Stimulated activated effector memory CD8-positive, alpha-beta T cell treated with anti-CD3 and anti-CD28 coated beads, Interleukin-12 subunit alpha, Interleukin-12 subunit beta, amount 100 ng/mL, for 72 hours (primary cell): ENCODE data around the gene LIME1.

Experiments used
- ATAC-seq: fragments of 150-1000 bp; cut with Tn5 transposase; 2 replicates; pipeline ENCODE4 v1.10.0; 2021
- DNase-seq, 2 donors: peaks; one replicate each; pipeline ENCODE4 v3.0.0; 2021 to 2022; ENCODE audit warnings: low spot score in 2 of 2
- H3K27ac Mint-ChIP-seq: one replicate; pipeline ENCODE4 v1.8.0; 2022; ENCODE audit warnings: mild to moderate bottlenecking, mixed read lengths
- H3K36me3 Mint-ChIP-seq: one replicate; pipeline ENCODE4 v1.8.0; 2022; ENCODE audit warnings: mild to moderate bottlenecking, mixed read lengths
- H3K4me1 Mint-ChIP-seq: one replicate; pipeline ENCODE4 v1.8.0; 2022; ENCODE audit warnings: mixed read lengths
- H3K4me3 Mint-ChIP-seq: one replicate; pipeline ENCODE4 v1.8.0; 2022; ENCODE audit warnings: mild to moderate bottlenecking, mixed read lengths
- H3K9me3 Mint-ChIP-seq: one replicate; pipeline ENCODE4 v1.8.0; 2022; ENCODE audit warnings: mixed read lengths

Gene LIME1, protein sequence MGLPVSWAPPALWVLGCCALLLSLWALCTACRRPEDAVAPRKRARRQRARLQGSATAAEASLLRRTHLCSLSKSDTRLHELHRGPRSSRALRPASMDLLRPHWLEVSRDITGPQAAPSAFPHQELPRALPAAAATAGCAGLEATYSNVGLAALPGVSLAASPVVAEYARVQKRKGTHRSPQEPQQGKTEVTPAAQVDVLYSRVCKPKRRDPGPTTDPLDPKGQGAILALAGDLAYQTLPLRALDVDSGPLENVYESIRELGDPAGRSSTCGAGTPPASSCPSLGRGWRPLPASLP

GRCh38 chr20:63735859-63736718, at the start of gene LIME1:
LIME1 (plus strand) TSS chr20:63736664; CDS start chr20:63737550, 886 bp downstream.
- DNase-seq: peak; percentile 47 to 77
- H3K36me3 Mint-ChIP-seq: peaks cover 17% of the 10 kb centered on the region
- H3K27ac Mint-ChIP-seq: peak within 1 kb of the TSS; percentile 91
- H3K9me3 Mint-ChIP-seq: no peaks in the 10 kb centered on the region
- H3K4me3 Mint-ChIP-seq: peak within 1 kb of the TSS; percentile 76
- H3K4me1 Mint-ChIP-seq: peaks cover 31% of the 10 kb centered on the region
- peak; percentile 63 for ATAC-seq

DNA sequence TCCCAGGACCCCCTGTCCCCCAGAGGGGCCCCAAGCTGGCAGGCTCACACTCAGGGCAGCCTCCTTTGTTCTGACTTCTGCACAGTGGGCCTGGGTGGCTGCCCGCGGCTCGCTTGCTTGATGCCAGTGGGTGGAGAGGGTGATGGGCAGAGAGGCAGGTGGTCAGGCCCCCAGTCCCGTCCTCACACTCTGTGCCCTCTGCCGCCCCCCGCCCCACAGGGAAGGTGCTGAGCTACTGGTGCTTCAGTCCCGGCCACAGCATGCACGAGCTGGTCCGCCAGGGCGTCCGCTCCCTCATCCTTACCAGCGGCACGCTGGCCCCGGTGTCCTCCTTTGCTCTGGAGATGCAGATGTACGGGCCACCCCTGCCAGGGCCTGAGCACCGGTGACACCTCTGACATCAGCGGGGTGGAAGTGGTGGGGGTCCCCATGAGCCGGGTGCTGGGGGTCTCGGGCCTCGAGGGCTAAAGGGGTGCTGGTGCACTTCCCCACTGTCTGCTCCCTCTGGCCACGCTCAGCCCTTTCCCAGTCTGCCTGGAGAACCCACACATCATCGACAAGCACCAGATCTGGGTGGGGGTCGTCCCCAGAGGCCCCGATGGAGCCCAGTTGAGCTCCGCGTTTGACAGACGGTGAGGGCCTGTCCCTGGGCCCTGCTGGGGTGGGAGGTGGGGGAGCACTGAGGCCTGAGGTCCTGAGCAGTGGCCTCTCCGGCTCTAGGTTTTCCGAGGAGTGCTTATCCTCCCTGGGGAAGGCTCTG, 48.9 kb upstream of the LIME1 start:
- Mint-ChIP-seq H3K36me3 (peaks cover 17% of the 10 kb centered on the region), H3K4me3 (no peak overlapping the region), H3K9me3 (no peaks in the 10 kb centered on the region), H3K27ac (no peak overlapping the region), H3K4me1 (peaks cover 7% of the 10 kb centered on the region)
- DNase-seq (no peak), ATAC-seq (no peak)

- H3K4me3 Mint-ChIP-seq: no peak overlapping the region
- no peaks in the 10 kb centered on the region for H3K9me3 Mint-ChIP-seq
- H3K4me1 Mint-ChIP-seq: peaks cover 5% of the 10 kb centered on the region
- ATAC-seq: no peak
- DNase-seq: no peak
- no peak overlapping the region for H3K27ac Mint-ChIP-seq
- H3K36me3 Mint-ChIP-seq: peaks cover 25% of the 10 kb centered on the region
These were observed 48.0 kb upstream of the LIME1 start for GRCh38 chr20:63688228-63689045.

DNA sequence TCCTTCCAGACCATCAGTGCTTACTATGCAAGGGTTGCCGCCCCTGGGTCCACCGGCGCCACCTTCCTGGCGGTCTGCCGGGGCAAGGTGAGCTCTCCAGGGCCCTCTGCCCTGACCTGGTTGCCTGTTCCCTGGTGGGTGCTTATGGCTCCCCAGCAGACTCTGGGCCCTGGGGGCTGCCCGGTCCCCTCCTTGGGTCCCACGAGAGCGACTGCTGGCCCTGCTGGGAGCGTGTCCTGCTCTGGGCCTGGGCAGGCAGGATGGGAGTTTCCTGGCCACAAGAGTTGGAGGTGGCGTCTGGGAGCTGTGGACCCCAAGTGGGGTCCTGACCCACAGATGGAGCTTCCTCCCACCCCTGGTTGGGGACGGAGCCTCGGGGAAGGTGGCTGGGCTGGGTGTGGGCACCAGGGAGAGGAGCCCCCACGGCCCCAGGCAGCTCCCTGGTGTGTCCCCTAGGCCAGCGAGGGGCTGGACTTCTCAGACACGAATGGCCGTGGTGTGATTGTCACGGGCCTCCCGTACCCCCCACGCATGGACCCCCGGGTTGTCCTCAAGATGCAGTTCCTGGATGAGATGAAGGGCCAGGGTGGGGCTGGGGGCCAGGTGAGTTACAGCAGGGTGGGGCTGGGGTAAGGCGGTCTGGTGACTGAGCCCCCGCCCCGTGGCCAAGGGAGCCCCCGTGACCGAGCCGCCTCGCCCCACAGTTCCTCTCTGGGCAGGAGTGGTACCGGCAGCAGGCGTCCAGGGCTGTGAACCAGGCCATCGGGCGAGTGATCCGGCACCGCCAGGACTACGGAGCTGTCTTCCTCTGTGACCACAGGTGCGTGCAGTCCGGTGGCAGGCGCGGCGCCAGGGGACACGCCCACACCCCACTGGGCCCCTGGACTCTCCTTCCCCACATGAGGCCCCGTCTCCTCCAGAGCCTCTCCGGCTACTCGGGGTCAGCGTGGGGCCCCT, 47.1 kb upstream of the LIME1 start:
- ATAC-seq: no peak
- Mint-ChIP-seq H3K27ac (no peak overlapping the region), H3K4me1 (peaks cover 10% of the 10 kb centered on the region), H3K4me3 (no peak overlapping the region), H3K9me3 (no peaks in the 10 kb centered on the region), H3K36me3 (peaks cover 34% of the 10 kb centered on the region)
- DNase-seq: no peak

GRCh38 chr20:63690003-63690897, 46.2 kb upstream of the LIME1 start:
- Mint-ChIP-seq H3K27ac (no peak overlapping the region), H3K4me1 (peaks cover 10% of the 10 kb centered on the region), H3K4me3 (no peak overlapping the region), H3K36me3 (peaks cover 44% of the 10 kb centered on the region), H3K9me3 (no peaks in the 10 kb centered on the region)
- no peak for ATAC-seq
- no peak for DNase-seq

GRCh38 chr20:63690898-63691710, 45.4 kb upstream of the LIME1 start:
- Mint-ChIP-seq H3K36me3 (peaks cover 51% of the 10 kb centered on the region), H3K4me1 (peaks cover 12% of the 10 kb centered on the region), H3K27ac (no peak overlapping the region), H3K4me3 (no peak overlapping the region), H3K9me3 (no peaks in the 10 kb centered on the region)
- ATAC-seq (no peak), DNase-seq (no peak)

DNA sequence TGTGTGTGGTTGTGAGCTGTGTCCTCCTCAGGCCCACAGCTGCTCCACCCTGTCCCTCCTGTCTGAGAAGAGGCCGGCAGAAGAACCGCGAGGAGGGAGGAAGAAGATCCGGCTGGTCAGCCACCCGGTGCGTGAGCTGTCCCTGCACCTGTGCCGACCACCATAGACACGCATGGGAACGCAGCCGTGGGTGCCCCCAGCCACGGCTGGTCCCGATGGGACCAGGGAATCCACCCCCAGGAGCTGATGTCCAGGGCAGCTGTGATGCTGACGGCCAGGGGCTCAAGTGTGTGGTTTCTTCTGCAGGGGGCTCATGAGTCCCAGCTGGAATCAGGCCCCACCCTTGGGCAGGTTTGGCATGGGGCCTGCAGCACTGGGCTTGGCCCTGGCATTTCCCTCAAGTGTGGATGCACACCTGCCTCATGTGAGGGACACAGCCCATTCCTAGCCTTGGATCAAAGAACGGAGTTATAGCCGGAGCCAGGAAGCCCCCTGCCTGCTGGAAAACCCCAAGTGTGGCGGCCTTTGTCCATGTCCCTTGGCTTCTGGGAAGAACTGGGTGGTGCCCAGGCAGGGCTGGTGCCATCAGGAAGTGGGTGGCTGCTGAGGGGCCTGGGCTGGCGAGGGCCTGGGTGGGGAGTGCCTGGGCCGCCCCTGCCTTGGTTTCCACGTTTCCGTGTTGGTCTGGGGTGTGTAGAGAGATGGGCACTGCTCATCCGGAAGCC, 44.6 kb upstream of the LIME1 start:
- DNase-seq: no peak
- H3K4me3 Mint-ChIP-seq: no peak overlapping the region
- H3K27ac Mint-ChIP-seq: peak overlapping the region; percentile 96
- no peaks in the 10 kb centered on the region for H3K9me3 Mint-ChIP-seq
- H3K4me1 Mint-ChIP-seq: peaks cover 19% of the 10 kb centered on the region
- peaks cover 58% of the 10 kb centered on the region for H3K36me3 Mint-ChIP-seq
- ATAC-seq: no peak

- no peaks in the 10 kb centered on the region for H3K9me3 Mint-ChIP-seq
- peak overlapping the region; percentile 96 for H3K27ac Mint-ChIP-seq
- H3K4me1 Mint-ChIP-seq: peaks cover 25% of the 10 kb centered on the region
- H3K36me3 Mint-ChIP-seq: peaks cover 64% of the 10 kb centered on the region
- no peak overlapping the region for H3K4me3 Mint-ChIP-seq
- DNase-seq: no peak
- ATAC-seq: no peak
These were observed 43.9 kb upstream of the LIME1 start for GRCh38 chr20:63692436-63693082.

- peak overlapping the region; percentile 96 for H3K27ac Mint-ChIP-seq
- H3K4me1 Mint-ChIP-seq: peaks cover 25% of the 10 kb centered on the region
- H3K36me3 Mint-ChIP-seq: peaks cover 70% of the 10 kb centered on the region
- ATAC-seq: no peak
- no peak overlapping the region for H3K4me3 Mint-ChIP-seq
- DNase-seq: no peak
- H3K9me3 Mint-ChIP-seq: no peaks in the 10 kb centered on the region
These were observed 43.3 kb upstream of the LIME1 start for GRCh38 chr20:63693083-63693732.

DNA sequence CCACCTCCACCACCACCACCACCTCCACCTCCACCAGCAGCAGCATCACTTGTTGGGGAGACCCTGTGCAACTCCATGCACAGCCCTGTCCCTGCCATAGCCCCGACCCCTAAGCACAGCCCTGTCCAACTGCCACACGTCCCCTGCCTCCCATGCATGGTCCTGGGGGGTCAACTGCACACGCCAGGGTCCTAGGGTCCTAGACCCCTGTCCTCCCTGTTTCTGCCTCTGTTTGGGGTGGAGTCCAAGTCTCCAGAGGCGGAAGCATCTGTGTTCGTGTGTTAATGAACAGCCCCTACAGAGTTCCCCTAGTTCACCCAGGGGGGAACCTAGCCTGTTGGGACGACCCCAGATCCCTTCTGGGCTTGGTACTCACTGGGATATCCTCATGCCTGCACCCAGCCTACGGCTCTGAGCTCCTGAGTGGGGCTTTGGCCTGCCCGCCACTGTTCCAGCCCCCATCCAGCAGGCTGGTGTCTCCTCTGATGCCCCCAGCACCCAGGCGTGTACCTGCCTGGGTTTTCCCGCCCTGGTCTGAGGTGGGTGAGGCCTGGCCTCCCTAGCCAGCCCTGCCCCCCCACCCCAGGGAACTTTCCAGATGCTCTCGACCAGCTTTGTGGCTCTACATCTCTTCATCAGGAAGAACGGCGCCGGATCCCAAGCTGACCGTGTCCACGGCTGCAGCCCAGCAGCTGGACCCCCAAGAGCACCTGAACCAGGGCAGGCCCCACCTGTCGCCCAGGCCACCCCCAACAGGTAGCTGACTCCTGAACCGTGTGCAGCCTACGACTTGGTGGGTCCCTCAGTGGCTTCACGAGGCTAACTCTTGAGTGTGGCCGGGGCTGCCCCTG, 42.5 kb upstream of the LIME1 start:
- ATAC-seq (no peak), DNase-seq (no peak)
- Mint-ChIP-seq H3K4me3 (peak overlapping the region; percentile 10), H3K36me3 (peaks cover 72% of the 10 kb centered on the region), H3K27ac (peak overlapping the region; percentile 96), H3K9me3 (no peaks in the 10 kb centered on the region), H3K4me1 (peaks cover 29% of the 10 kb centered on the region)
